ENCODE measurements around the gene NAPG.

Gene NAPG

GRCh38 chr18:10525697-10526560 is at the start of gene NAPG:
NAPG (plus strand) TSS chr18:10526027; CDS start chr18:10526103, 76 bp downstream.
- no peak for TF ChIP-seq CTCF (conservative IDR thresholded peaks at IDR 0.05; ENCODE audit: low read depth, low read length)
- peak; percentile 95 for DNase-seq (ENCODE audit: low read depth)
- peak within 1 kb of the TSS; percentile 83 for H3K4me3 ChIP-seq (ENCODE audit: low read depth, low read length)

GRCh38 chr18:10476338-10476791 is 49.5 kb upstream of the NAPG start:
- TF ChIP-seq CTCF (conservative IDR thresholded peaks at IDR 0.05; ENCODE audit: low read depth, low read length) = no peak
- DNase-seq (ENCODE audit: low read depth) = no peak

GRCh38 chr18:10477121-10477862 is 48.5 kb upstream of the NAPG start:
- DNase-seq (ENCODE audit: low read depth) = no peak
- no peak for TF ChIP-seq CTCF (conservative IDR thresholded peaks at IDR 0.05; ENCODE audit: low read depth, low read length)
- H3K4me3 ChIP-seq (ENCODE audit: low read depth, low read length) = no peak overlapping the region

More at GRCh38 chr18:10476338-10476791, 49.5 kb upstream of the NAPG start:
- no peak overlapping the region for H3K4me3 ChIP-seq (ENCODE audit: low read depth, low read length)

GRCh38 chr18:10477863-10478260 is 48.0 kb upstream of the NAPG start:
- TF ChIP-seq CTCF (conservative IDR thresholded peaks at IDR 0.05; ENCODE audit: low read depth, low read length) = no peak

GRCh38 chr18:10481831-10482230 is 44.0 kb upstream of the NAPG start:
- no peak for TF ChIP-seq CTCF (conservative IDR thresholded peaks at IDR 0.05; ENCODE audit: low read depth, low read length)
- DNase-seq (ENCODE audit: low read depth) = no peak
- no peak overlapping the region for H3K4me3 ChIP-seq (ENCODE audit: low read depth, low read length)

More at GRCh38 chr18:10477863-10478260, 48.0 kb upstream of the NAPG start:
- H3K4me3 ChIP-seq (ENCODE audit: low read depth, low read length) = no peak overlapping the region
- no peak for DNase-seq (ENCODE audit: low read depth)

- no peak for TF ChIP-seq CTCF (conservative IDR thresholded peaks at IDR 0.05; ENCODE audit: low read depth, low read length)
- no peak overlapping the region for H3K4me3 ChIP-seq (ENCODE audit: low read depth, low read length)
- DNase-seq (ENCODE audit: low read depth) = no peak
Measured at GRCh38 chr18:10482363-10482984, 43.4 kb upstream of the NAPG start.

Measured in choroid plexus epithelial cell (primary cell).